Breast epithelium (tissue), 4 donors: ENCODE data around the gene NAA25. TPM values are rescaled to one million over a fixed set of nuclear protein-coding genes. Genes with fewer than 3 reads are reported as not detected.

Source experiments
- DNase-seq, 2 donors: peaks; one replicate each; pipeline ENCODE4 v3.0.0-alpha.2; 2019; ENCODE audit warnings: low spot score in 2 of 2
- H3K27ac ChIP-seq, 2 donors: fragments of 200-600 bp; sonication (generic) in 1 of 2; one replicate each; pipeline ENCODE4 v1.5.1; 2016 to 2019; ENCODE audit warnings: mild to moderate bottlenecking in 1 of 2
- H3K27me3 ChIP-seq, 2 donors: fragments of 200-600 bp; sonication (generic) in 1 of 2; one replicate each; pipeline versions ENCODE4 v1.5.1 to v1.6.0; 2017 to 2019; ENCODE audit warnings: control low read depth in 1 of 2, mild to moderate bottlenecking in 1 of 2
- H3K36me3 ChIP-seq: fragments of 200-600 bp; one replicate; pipeline ENCODE4 v1.5.1; 2019
- H3K4me1 ChIP-seq, 2 donors: fragments of 200-600 bp; sonication (generic); one replicate each; pipeline ENCODE4 v1.5.1; 2016 to 2019; ENCODE audit warnings: control low read depth in 1 of 2
- H3K4me3 ChIP-seq, 3 donors: fragments of 200-600 bp; sonication (generic); 1 replicate in 2 of 3; 2 replicates in 1 of 3; pipeline ENCODE4 v1.5.1; 2016 to 2019; ENCODE audit warnings: mild to moderate bottlenecking in 3 of 3, moderate library complexity in 2 of 3
- H3K9me3 ChIP-seq, 2 donors: fragments of 200-600 bp; sonication (generic) in 1 of 2; one replicate each; pipeline ENCODE4 v1.5.1; 2016 to 2019; ENCODE audit warnings: control low read depth in 1 of 2
- POLR2A ChIP-seq: fragments of 450-650 bp; IDR thresholded peaks from one replicate; pipeline ENCODE4 v1.6.1; 2016; ENCODE audit warnings: antibody characterized with exemption, mild to moderate bottlenecking, moderate library complexity
- POLR2AphosphoS5 ChIP-seq, 3 donors: sonication (generic); formaldehyde crosslinking; IDR thresholded peaks; one replicate each; pipeline ENCODE4 v1.6.1; 2017; ENCODE audit warnings: antibody characterized with exemption in 3 of 3
- intact Hi-C: fragments of 100-400 bp; cut with DNase I; formaldehyde crosslinking; loops from one replicate; pipeline ENCODE4 v1.15.1; 2023; ENCODE audit warnings: low total_unique reads
- total RNA-seq, 3 donors: library from RNA; depleted of rRNA; stranded (reverse); fragments of >200 nt; gene quantifications; one replicate each; pipeline ENCODE4 v1.1.0, GENCODE V29; 2016
- TF ChIP-seq, protein P1 (sequence below), 3 donors: fragments of 450-650 bp; IDR thresholded peaks; one replicate each; pipeline ENCODE4 v1.5.1; 2016 to 2017; ENCODE audit warnings: antibody characterized with exemption in 3 of 3, mild to moderate bottlenecking in 3 of 3, moderate library complexity in 3 of 3

Gene NAA25
- total RNA-seq, 3 donors from 2014 or later, result 16.8 to 48.3 (median 37.0) TPM

DNA sequence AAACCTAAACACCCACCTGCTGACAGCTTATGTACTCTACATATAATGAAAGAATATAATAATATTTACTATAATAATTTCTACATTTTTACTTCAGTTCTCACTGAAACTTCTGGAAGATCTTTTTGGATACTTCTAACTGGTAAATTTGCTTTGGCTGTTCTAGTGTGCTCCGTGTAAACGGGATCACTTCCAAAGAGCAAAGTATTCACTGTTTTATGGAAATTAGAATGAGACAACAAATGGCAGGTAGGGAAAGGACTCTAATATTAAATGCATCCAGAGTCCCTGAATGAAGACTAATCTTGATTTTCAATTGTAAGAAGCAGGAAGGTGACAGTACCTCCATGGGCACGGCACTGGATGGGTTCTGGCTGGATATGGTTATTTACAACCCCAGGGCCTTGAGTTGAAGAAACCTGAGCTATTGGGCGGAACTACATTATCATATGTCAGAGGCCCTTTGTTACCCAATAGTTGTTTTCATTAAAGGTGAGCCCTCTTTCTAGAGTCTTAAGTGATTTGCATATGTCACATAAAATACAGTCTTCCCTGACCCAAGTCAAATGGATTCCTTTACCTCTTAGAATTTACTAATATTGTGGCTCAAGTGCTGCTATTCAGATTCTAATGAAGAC is 84.7 kb downstream of the NAA25 start:
- H3K9me3 ChIP-seq, result no peaks in the 10 kb centered on the region
- H3K4me1 ChIP-seq, result no peaks in the 10 kb centered on the region
- H3K4me3 ChIP-seq, result no peak overlapping the region
- no peak overlapping the region for H3K27ac ChIP-seq
- DNase-seq, result no peak
- no peak for TF ChIP-seq POLR2AphosphoS5 (IDR thresholded peaks at IDR 0.05)
- no peak for TF ChIP-seq POLR2A
- TF ChIP-seq, protein P1, sequence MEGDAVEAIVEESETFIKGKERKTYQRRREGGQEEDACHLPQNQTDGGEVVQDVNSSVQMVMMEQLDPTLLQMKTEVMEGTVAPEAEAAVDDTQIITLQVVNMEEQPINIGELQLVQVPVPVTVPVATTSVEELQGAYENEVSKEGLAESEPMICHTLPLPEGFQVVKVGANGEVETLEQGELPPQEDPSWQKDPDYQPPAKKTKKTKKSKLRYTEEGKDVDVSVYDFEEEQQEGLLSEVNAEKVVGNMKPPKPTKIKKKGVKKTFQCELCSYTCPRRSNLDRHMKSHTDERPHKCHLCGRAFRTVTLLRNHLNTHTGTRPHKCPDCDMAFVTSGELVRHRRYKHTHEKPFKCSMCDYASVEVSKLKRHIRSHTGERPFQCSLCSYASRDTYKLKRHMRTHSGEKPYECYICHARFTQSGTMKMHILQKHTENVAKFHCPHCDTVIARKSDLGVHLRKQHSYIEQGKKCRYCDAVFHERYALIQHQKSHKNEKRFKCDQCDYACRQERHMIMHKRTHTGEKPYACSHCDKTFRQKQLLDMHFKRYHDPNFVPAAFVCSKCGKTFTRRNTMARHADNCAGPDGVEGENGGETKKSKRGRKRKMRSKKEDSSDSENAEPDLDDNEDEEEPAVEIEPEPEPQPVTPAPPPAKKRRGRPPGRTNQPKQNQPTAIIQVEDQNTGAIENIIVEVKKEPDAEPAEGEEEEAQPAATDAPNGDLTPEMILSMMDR (IDR thresholded peaks at IDR 0.05), result no peak
- peaks cover 7% of the 10 kb centered on the region for H3K36me3 ChIP-seq
- no peaks in the 10 kb centered on the region for H3K27me3 ChIP-seq
- intact Hi-C loops, result no loop called here

DNA sequence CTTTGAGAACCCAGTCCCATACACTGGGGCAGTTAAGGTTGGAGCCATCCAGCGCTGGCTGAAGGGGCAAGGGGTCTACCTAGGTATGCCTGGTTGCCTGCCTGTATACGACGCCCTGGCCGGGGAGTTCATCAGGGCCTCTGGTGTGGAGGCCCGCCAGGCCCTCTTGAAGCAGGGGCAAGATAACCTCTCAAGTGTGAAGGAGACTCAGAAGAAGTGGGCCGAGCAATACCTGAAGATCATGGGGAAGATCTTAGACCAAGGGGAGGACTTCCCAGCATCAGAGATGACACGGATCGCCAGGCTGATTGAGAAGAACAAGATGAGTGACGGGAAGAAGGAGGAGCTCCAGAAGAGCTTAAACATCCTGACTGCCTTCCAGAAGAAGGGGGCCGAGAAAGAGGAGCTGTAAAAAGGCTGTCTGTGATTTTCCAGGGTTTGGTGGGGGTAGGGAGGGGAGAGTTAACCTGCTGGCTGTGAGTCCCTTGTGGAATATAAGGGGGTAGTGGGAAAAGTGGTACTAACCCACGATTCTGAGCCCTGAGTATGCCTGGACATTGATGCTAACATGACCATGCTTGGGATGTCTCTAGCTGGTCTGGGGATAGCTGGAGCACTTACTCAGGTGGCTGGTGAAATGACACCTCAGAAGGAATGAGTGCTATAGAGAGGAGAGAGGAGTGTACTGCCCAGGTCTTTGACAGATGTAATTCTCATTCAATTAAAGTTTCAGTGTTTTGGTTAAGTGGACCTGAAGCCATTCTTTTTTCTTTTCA is 86.2 kb downstream of the NAA25 start:
- Histone ChIP-seq H3K36me3 (peaks cover 7% of the 10 kb centered on the region), H3K27ac (no peak overlapping the region), H3K27me3 (no peaks in the 10 kb centered on the region), H3K4me3 (no peak overlapping the region), H3K9me3 (no peaks in the 10 kb centered on the region), H3K4me1 (no peaks in the 10 kb centered on the region)
- intact Hi-C loops, result no loop called here
- no peak for TF ChIP-seq POLR2A
- TF ChIP-seq, protein P1 (IDR thresholded peaks at IDR 0.05), result no peak
- no peak for DNase-seq

DNA sequence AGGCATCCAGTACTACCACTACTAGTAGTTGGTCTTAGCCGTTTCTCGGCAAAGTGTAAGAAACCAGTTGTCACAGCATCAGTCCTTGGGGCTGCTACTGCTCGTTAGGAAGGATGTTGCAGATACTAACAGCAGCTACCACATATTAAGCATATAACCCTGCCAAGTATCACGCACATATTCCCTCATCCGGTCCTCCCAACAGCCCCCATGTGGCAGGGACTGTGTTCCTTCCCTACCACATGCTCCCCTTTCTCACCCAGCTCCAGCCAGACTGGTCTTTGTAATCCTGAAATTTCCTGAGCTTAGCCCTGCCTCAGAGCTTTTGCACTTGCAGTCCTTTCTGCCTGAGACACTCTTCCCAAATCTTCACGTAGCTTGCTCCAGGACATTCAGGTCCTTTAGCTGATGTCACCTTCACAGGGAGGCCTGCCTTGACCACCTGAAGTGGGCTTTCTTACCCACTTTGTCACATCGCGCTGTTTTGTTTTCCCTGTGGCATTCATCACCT is 87.6 kb downstream of the NAA25 start:
- no peaks in the 10 kb centered on the region for H3K27me3 ChIP-seq
- no peaks in the 10 kb centered on the region for H3K4me1 ChIP-seq
- TF ChIP-seq POLR2AphosphoS5 (IDR thresholded peaks at IDR 0.05) (no peak), POLR2A (no peak)
- TF ChIP-seq, protein P1 (IDR thresholded peaks at IDR 0.05), result no peak
- DNase-seq, result no peak
- H3K36me3 ChIP-seq, result peaks cover 7% of the 10 kb centered on the region
- no peaks in the 10 kb centered on the region for H3K9me3 ChIP-seq
- H3K4me3 ChIP-seq, result no peak overlapping the region
- intact Hi-C loops, result no loop called here
- H3K27ac ChIP-seq, result no peak overlapping the region

DNA sequence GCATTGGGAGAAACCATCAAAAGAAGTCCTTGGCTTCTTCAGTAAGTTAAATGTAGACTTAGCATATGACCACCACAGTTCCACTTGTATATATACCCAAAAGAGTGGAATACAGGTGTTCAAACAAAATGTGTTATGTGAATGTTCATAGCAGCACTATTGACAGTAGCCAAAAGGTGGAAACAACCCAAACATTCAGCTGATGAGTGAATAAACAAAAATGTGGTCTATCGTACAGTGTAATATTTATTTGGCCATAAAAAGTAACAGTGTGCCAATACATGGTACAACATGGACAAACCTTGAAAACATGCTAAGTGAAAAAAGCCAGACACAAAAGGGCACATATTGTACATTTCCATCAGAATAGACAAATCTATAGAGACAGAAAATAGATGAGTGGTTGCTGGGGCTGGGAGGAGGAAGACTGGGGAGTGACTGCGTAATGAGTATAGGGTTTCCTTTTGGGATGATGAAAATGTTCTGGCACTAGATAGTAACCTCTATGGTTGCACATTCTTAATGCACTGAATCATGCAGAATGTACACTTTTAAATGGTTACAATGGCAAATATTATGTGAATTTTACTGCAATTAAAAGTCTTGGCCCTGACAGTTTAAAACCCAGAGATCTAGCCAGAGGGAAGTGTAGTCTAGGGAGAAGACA is 89.9 kb downstream of the NAA25 start:
- H3K4me3 ChIP-seq, result no peak overlapping the region
- intact Hi-C loops, result no loop called here
- no peak for TF ChIP-seq POLR2AphosphoS5 (IDR thresholded peaks at IDR 0.05)
- no peak for TF ChIP-seq POLR2A
- TF ChIP-seq, protein P1 (IDR thresholded peaks at IDR 0.05), result no peak
- peaks cover 0 to 6% of the 10 kb centered on the region in 2 donors for H3K4me1 ChIP-seq
- H3K36me3 ChIP-seq, result peaks cover 7% of the 10 kb centered on the region
- DNase-seq, result no peak
- no peaks in the 10 kb centered on the region for H3K9me3 ChIP-seq
- H3K27ac ChIP-seq, result no peak overlapping the region
- H3K27me3 ChIP-seq, result no peaks in the 10 kb centered on the region

DNA sequence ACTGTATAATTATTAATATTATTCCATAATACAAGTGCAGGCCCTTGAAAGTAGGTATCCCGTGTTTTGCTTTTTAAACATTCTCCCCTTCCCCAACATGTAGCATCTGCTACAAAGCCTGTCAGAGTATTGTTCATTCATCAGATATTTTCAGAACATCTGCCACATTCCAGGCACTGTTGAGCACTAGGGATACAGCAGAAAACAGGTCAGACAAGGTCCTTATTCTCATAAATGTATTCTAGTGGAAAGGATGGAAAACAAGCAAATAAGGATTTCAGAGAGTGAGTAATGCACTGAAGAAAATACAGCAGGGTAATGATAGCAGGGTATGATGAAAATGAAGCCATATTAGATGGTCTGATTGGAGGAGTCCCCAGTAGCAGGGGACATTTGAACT is 91.5 kb downstream of the NAA25 start:
- H3K27ac ChIP-seq, result no peak overlapping the region
- H3K27me3 ChIP-seq, result no peaks in the 10 kb centered on the region
- peaks cover 0 to 6% of the 10 kb centered on the region in 2 donors for H3K4me1 ChIP-seq
- TF ChIP-seq POLR2A (no peak), POLR2AphosphoS5 (IDR thresholded peaks at IDR 0.05) (no peak)
- TF ChIP-seq, protein P1 (IDR thresholded peaks at IDR 0.05), result no peak
- intact Hi-C loops, result no loop called here
- no peaks in the 10 kb centered on the region for H3K36me3 ChIP-seq
- DNase-seq, result no peak
- H3K4me3 ChIP-seq, result no peak overlapping the region
- no peaks in the 10 kb centered on the region for H3K9me3 ChIP-seq
